MCF 10A (cell line): Measurements from ENCODE around the gene HPN. TPM values are rescaled to one million over a fixed set of nuclear protein-coding genes. Genes with fewer than 3 reads are reported as not detected.

Source experiments
- BruUV-seq: library from RNA; stranded (reverse); fragments of 400-500 nt; replicated peaks from 2 replicates; lab custom pipeline; 2021; lab: Mats Ljungman, UMichigan
- CTCF ChIA-PET: fragments of 300-600 bp; sonication (Branson Sonifier 250); formaldehyde crosslinking; extraction: SDS; loops from one replicate; lab custom pipeline; 2021; ENCODE audit warnings: antibody characterized with exemption, inconsistent platforms; lab: Yijun Ruan, JAX
- POLR2A ChIA-PET: fragments of 300-600, 350-650 bp; sonication (Branson Sonifier 250); formaldehyde crosslinking; extraction: SDS; loops from one replicate; lab custom pipeline; 2020; ENCODE audit warnings: antibody characterized with exemption, inconsistent platforms; lab: Yijun Ruan, JAX
- DNase-seq: peaks from one replicate; pipeline ENCODE4 v3.0.0-alpha.2; 2018; ENCODE audit not compliant: unreplicated experiment
- H3K27ac Mint-ChIP-seq: one replicate; pipeline ENCODE4 v1.8.0; 2022; ENCODE audit warnings: mild to moderate bottlenecking, low read depth, mixed read lengths; ENCODE audit not compliant: unreplicated experiment
- H3K27me3 Mint-ChIP-seq: one replicate; pipeline ENCODE4 v1.8.0; 2022; ENCODE audit warnings: mixed read lengths; ENCODE audit not compliant: insufficient read depth, unreplicated experiment
- H3K36me3 Mint-ChIP-seq: one replicate; pipeline ENCODE4 v1.8.0; 2022; ENCODE audit warnings: mild to moderate bottlenecking, moderate library complexity, mixed read lengths; ENCODE audit not compliant: insufficient read depth, unreplicated experiment
- H3K4me1 Mint-ChIP-seq: one replicate; pipeline ENCODE4 v1.8.0; 2022; ENCODE audit warnings: mixed read lengths; ENCODE audit not compliant: insufficient read depth, unreplicated experiment
- H3K4me3 Mint-ChIP-seq: one replicate; pipeline ENCODE4 v1.8.0; 2022; ENCODE audit warnings: mild to moderate bottlenecking, moderate library complexity, mixed read lengths; ENCODE audit not compliant: unreplicated experiment
- H3K9me3 Mint-ChIP-seq: one replicate; pipeline ENCODE4 v1.8.0; 2022; ENCODE audit warnings: mixed read lengths; ENCODE audit not compliant: unreplicated experiment
- CTCF ChIP-seq: fragments of 200-600 bp; IDR thresholded peaks from one replicate; pipeline ENCODE4 v1.8.0; 2022; ENCODE audit warnings: antibody characterized with exemption, mild to moderate bottlenecking; ENCODE audit not compliant: unreplicated experiment
- intact Hi-C: fragments of 100-400 bp; cut with micrococcal nuclease; formaldehyde crosslinking; loops from 2 replicates; pipeline ENCODE4 v1.14.1; 2022
- total RNA-seq: library from RNA; stranded (reverse); gene quantifications from 2 replicates; pipeline ENCODE4 v1.2.3, GENCODE V29; 2022

The HPN gene
- total RNA-seq, 1 experiment from 2014 or later = not detected

GRCh38 chr19:35009424-35010415 is 31.8 kb upstream of the HPN start:
- Mint-ChIP-seq H3K4me1 (peaks cover 6% of the 10 kb centered on the region), H3K4me3 (no peak overlapping the region), H3K9me3 (no peaks in the 10 kb centered on the region), H3K27me3 (no peaks in the 10 kb centered on the region), H3K36me3 (peaks cover 52% of the 10 kb centered on the region), H3K27ac (no peak overlapping the region)
- POLR2A ChIA-PET = interaction anchor here (2.7 kb wide), 1 partner anchor 10 kb away, joined by 9 read pairs; the partner anchor contains the start of gene GRAMD1A
- TF ChIP-seq CTCF = no peak
- intact Hi-C loops = no loop called here
- CTCF ChIA-PET = interaction anchor here (0.6 to 1.8 kb wide), 4 partner anchors 33 to 105 kb away, joined by 3 to 5 read pairs (median 4); no protein-coding TSS in a partner anchor
- DNase-seq = no peak
- BruUV-seq = no TSS peak

- POLR2A ChIA-PET = interaction anchor here (2.7 kb wide), 1 partner anchor 11 kb away, joined by 9 read pairs; the partner anchor contains the start of gene GRAMD1A
- BruUV-seq = no TSS peak
- Mint-ChIP-seq H3K9me3 (no peaks in the 10 kb centered on the region), H3K27me3 (no peaks in the 10 kb centered on the region), H3K27ac (no peak overlapping the region), H3K4me3 (no peak overlapping the region), H3K36me3 (peaks cover 51% of the 10 kb centered on the region), H3K4me1 (peaks cover 6% of the 10 kb centered on the region)
- CTCF ChIA-PET = interaction anchor here (0.6 to 4.6 kb wide), 6 partner anchors 10 to 744 kb away, joined by 3 to 45 read pairs (median 3); no protein-coding TSS in a partner anchor
- TF ChIP-seq CTCF = no peak
- intact Hi-C loops = no loop called here
- DNase-seq = no peak
Measured at GRCh38 chr19:35011091-35011689, 30.3 kb upstream of the HPN start.

- ChIA-PET POLR2A (interaction anchor here (2.7 kb wide), 1 partner anchor 12 kb away, joined by 9 read pairs; the partner anchor contains the start of gene GRAMD1A), CTCF (interaction anchor here (0.6 to 4.6 kb wide), 14 partner anchors 11 to 1806 kb away, joined by 3 to 45 read pairs (median 4); no protein-coding TSS in a partner anchor)
- Mint-ChIP-seq H3K36me3 (peaks cover 53% of the 10 kb centered on the region), H3K4me3 (no peak overlapping the region), H3K4me1 (no peaks in the 10 kb centered on the region), H3K27ac (no peak overlapping the region), H3K27me3 (no peaks in the 10 kb centered on the region), H3K9me3 (no peaks in the 10 kb centered on the region)
- intact Hi-C loops = no loop called here
- BruUV-seq = no TSS peak
- no peak for DNase-seq
- no peak for TF ChIP-seq CTCF
Measured at GRCh38 chr19:35011737-35012682, 29.5 kb upstream of the HPN start.
